ENCODE results near the gene PCDHGA9. TPM values are rescaled to one million over a fixed set of nuclear protein-coding genes. Genes with fewer than 3 reads are reported as not detected.
"Not testable (repeated sequence)": the region's sequence is repeated elsewhere in the genome, so short reads cannot be mapped to it uniquely, and the experiment has no call there.

Gene PCDHGA9
- total and polyA plus RNA-seq, 3 donors from 2014 or later = 1.1 to 13.1 (median 13.0) TPM

GRCh38 chr5:141430332-141431113 lies 27.9 kb downstream of the PCDHGA9 start, which contains the start of gene PCDHGA12:
Gene PCDHGA12 (plus strand): TSS chr5:141430507. CDS start chr5:141430760, 253 bp downstream.
- no peaks in the 10 kb centered on the region for H3K9me3 ChIP-seq

DNA sequence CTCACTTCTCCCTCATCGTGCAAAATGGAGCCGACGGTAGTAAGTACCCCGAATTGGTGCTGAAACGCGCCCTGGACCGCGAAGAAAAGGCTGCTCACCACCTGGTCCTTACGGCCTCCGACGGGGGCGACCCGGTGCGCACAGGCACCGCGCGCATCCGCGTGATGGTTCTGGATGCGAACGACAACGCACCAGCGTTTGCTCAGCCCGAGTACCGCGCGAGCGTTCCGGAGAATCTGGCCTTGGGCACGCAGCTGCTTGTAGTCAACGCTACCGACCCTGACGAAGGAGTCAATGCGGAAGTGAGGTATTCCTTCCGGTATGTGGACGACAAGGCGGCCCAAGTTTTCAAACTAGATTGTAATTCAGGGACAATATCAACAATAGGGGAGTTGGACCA lies 28.7 kb downstream of the PCDHGA9 start:
- no peaks in the 10 kb centered on the region for H3K27me3 ChIP-seq
- H3K27ac ChIP-seq = no peak overlapping the region
- no peaks in the 10 kb centered on the region for H3K4me1 ChIP-seq
- intact Hi-C loops (cut with DNase I; ENCODE audit: low total_unique reads) = no loop called here
- no peak for TF ChIP-seq POLR2A (IDR thresholded peaks at IDR 0.05)
- TF ChIP-seq, protein P1, sequence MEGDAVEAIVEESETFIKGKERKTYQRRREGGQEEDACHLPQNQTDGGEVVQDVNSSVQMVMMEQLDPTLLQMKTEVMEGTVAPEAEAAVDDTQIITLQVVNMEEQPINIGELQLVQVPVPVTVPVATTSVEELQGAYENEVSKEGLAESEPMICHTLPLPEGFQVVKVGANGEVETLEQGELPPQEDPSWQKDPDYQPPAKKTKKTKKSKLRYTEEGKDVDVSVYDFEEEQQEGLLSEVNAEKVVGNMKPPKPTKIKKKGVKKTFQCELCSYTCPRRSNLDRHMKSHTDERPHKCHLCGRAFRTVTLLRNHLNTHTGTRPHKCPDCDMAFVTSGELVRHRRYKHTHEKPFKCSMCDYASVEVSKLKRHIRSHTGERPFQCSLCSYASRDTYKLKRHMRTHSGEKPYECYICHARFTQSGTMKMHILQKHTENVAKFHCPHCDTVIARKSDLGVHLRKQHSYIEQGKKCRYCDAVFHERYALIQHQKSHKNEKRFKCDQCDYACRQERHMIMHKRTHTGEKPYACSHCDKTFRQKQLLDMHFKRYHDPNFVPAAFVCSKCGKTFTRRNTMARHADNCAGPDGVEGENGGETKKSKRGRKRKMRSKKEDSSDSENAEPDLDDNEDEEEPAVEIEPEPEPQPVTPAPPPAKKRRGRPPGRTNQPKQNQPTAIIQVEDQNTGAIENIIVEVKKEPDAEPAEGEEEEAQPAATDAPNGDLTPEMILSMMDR (IDR thresholded peaks at IDR 0.05) = no peak
- no peaks in the 10 kb centered on the region for H3K36me3 ChIP-seq (ENCODE audit: low read depth, missing control alignments)
- H3K4me3 ChIP-seq = peak overlapping the region; percentile 26 to 38
- no peak for DNase-seq
- no peaks in the 10 kb centered on the region for H3K9me3 ChIP-seq
- 7 to 14% methylated on average over 3 to 37 of the region's 37 CpGs for WGBS, 2 donors

More at GRCh38 chr5:141430332-141431113, 27.9 kb downstream of the PCDHGA9 start, which contains the start of gene PCDHGA12:
- Histone ChIP-seq H3K4me1 (no peaks in the 10 kb centered on the region), H3K27me3 (no peaks in the 10 kb centered on the region), H3K27ac (no peak within 1 kb of the TSS), H3K4me3 (peak within 1 kb of the TSS; percentile 26 to 38), H3K36me3 (ENCODE audit: low read depth, missing control alignments) (no peaks in the 10 kb centered on the region)
- intact Hi-C loops (cut with DNase I; ENCODE audit: low total_unique reads) = no loop called here
- WGBS, 2 donors = 15 to 16% methylated on average over 32 to 33 of the region's 33 CpGs
- TF ChIP-seq, protein P1 (IDR thresholded peaks at IDR 0.05) = peak in 2 of 3 experiments; percentile 25 to 38
- TF ChIP-seq POLR2A (IDR thresholded peaks at IDR 0.05) = no peak
- no peak for DNase-seq

GRCh38 chr5:141432308-141432707 lies 29.7 kb downstream of the PCDHGA9 start:
- H3K4me3 ChIP-seq; H3K4me1 ChIP-seq; DNase-seq; H3K9me3 ChIP-seq; H3K27ac ChIP-seq; H3K27me3 ChIP-seq; intact Hi-C loops (cut with DNase I; ENCODE audit: low total_unique reads); H3K36me3 ChIP-seq (ENCODE audit: low read depth, missing control alignments): not testable (repeated sequence)
- 24 to 26% methylated on average over 5 to 38 of the region's 38 CpGs for WGBS, 2 donors

DNA sequence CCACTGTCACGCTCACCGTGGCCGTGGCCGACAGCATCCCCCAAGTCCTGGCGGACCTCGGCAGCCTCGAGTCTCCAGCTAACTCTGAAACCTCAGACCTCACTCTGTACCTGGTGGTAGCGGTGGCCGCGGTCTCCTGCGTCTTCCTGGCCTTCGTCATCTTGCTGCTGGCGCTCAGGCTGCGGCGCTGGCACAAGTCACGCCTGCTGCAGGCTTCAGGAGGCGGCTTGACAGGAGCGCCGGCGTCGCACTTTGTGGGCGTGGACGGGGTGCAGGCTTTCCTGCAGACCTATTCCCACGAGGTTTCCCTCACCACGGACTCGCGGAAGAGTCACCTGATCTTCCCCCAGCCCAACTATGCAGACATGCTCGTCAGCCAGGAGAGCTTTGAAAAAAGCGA lies 30.1 kb downstream of the PCDHGA9 start:
- intact Hi-C loops (cut with DNase I; ENCODE audit: low total_unique reads); H3K27ac ChIP-seq; H3K36me3 ChIP-seq (ENCODE audit: low read depth, missing control alignments); H3K27me3 ChIP-seq; H3K9me3 ChIP-seq; DNase-seq; H3K4me3 ChIP-seq; H3K4me1 ChIP-seq: not testable (repeated sequence)
- 16 to 29% methylated on average over 19 to 29 of the region's 29 CpGs for WGBS, 2 donors

GRCh38 chr5:141434006-141434405 lies 31.4 kb downstream of the PCDHGA9 start:
- 58 to 76% methylated on average over 2 of the region's 2 CpGs for WGBS, 2 donors
- no peaks in the 10 kb centered on the region for H3K4me1 ChIP-seq
- no peak overlapping the region for H3K4me3 ChIP-seq
- no peak for DNase-seq
- TF ChIP-seq, protein P1 (IDR thresholded peaks at IDR 0.05) = no peak
- no peak for TF ChIP-seq POLR2A (IDR thresholded peaks at IDR 0.05)
- H3K36me3 ChIP-seq (ENCODE audit: low read depth, missing control alignments) = no peaks in the 10 kb centered on the region
- intact Hi-C loops (cut with DNase I; ENCODE audit: low total_unique reads) = no loop called here
- H3K27me3 ChIP-seq = no peaks in the 10 kb centered on the region
- no peak overlapping the region for H3K27ac ChIP-seq
- no peaks in the 10 kb centered on the region for H3K9me3 ChIP-seq

Data from testis (tissue), 3 donors.